Measurements from ENCODE around the gene ATP8B3. TPM values are rescaled to one million over a fixed set of nuclear protein-coding genes. Genes with fewer than 3 reads are reported as not detected.

Gene ATP8B3
- total RNA-seq, 1 experiment from 2014 or later: 9.6 TPM

GRCh38 chr19:1822210-1822609 lies 10.1 kb upstream of the ATP8B3 start:
- Histone ChIP-seq H3K9ac (ENCODE audit: extremely low read depth, insufficient read length, low read length) (no peak overlapping the region), H4K91ac (ENCODE audit: insufficient read length, low read depth, low read length) (no peak overlapping the region), H3K9me3 (ENCODE audit: control insufficient read depth, low read depth, low read length) (no peaks in the 10 kb centered on the region), H4K5ac (ENCODE audit: insufficient read length, low read depth, low read length) (no peak overlapping the region), H2BK12ac (ENCODE audit: insufficient read length, low read depth, low read length) (no peak overlapping the region), H3K23me2 (ENCODE audit: insufficient read length, low read depth, low read length, poor library complexity, severe bottlenecking) (no peaks in the 10 kb centered on the region), H2AFZ (ENCODE audit: low read length) (no peak overlapping the region), H3K79me2 (ENCODE audit: insufficient read depth, low read length) (no peaks in the 10 kb centered on the region), H3K27ac (ENCODE audit: insufficient read length, low read depth, low read length) (no peak overlapping the region), H2BK5ac (ENCODE audit: insufficient read length, low read length) (no peak overlapping the region), H2BK20ac (ENCODE audit: low read depth, low read length, poor library complexity, severe bottlenecking) (no peak overlapping the region), H2BK120ac (ENCODE audit: low read depth, low read length, poor library complexity, severe bottlenecking) (no peak overlapping the region), H3K4me2 (ENCODE audit: insufficient read depth, insufficient read length, low read length) (no peak overlapping the region), H3K27me3 (ENCODE audit: insufficient read depth, low read length) (no peaks in the 10 kb centered on the region), H2AK5ac (ENCODE audit: insufficient read length, low read length) (no peak overlapping the region), H3K18ac (ENCODE audit: insufficient read length, low read depth, low read length) (no peak overlapping the region), H3K14ac (ENCODE audit: insufficient read depth, low read length) (no peak overlapping the region), H2BK15ac (ENCODE audit: low read depth, low read length) (no peak overlapping the region), H3K4me1 (ENCODE audit: insufficient read depth, low read length) (no peaks in the 10 kb centered on the region), H4K8ac (replicated peaks; ENCODE audit: insufficient read length, low read depth, low read length) (no peak overlapping the region), H3T11ph (ENCODE audit: low read length) (no peak overlapping the region), H3K23ac (ENCODE audit: insufficient read length, low read depth, low read length) (no peak overlapping the region), H3K4ac (ENCODE audit: low read depth, low read length) (no peak overlapping the region), H3K79me1 (ENCODE audit: insufficient read depth, low read depth, low read length, poor library complexity, severe bottlenecking) (no peaks in the 10 kb centered on the region), H3K56ac (ENCODE audit: insufficient read length, low read depth, low read length) (no peak overlapping the region), H4K20me1 (ENCODE audit: control insufficient read depth, insufficient read depth, insufficient read length) (no peaks in the 10 kb centered on the region)
- Mint-ChIP-seq H3K4me3 (no peak overlapping the region), H3K27me3 (ENCODE audit: low read depth) (no peaks in the 10 kb centered on the region), H3K9me3 (no peaks in the 10 kb centered on the region), H3K4me1 (peaks cover 3 to 10% of the 10 kb centered on the region in 2 experiments; a peak in 1 of 4 replicates), H3K36me3 (ENCODE audit: insufficient read depth in 1 of 3, low read depth in 3 of 3) (peaks cover 12 to 43% (median 36%) of the 10 kb centered on the region in 3 experiments), H3K27ac (no peak overlapping the region)
- WGBS (ENCODE audit: extremely low coverage, insufficient read length, low lambda C conversion rate): no CpG with 5 or more reads among the region's 19 CpGs
- no peak for TF ChIP-seq CTCF (conservative IDR thresholded peaks at IDR 0.05)
- DNase-seq: no peak

Data from H9 (cell line).